Body of pancreas (tissue), 4 donors: ENCODE measurements around the gene ARL6IP1. TPM values are rescaled to one million over a fixed set of nuclear protein-coding genes. Genes with fewer than 3 reads are reported as not detected.

ENCODE experiments used
- ATAC-seq: fragments of 150-250 bp; one replicate; pipeline ENCODE4 v1.9.1; 2016
- DNase-seq, 4 donors: peaks; one replicate each; pipeline ENCODE4 v3.0.0-alpha.2; 2019
- H3K27ac ChIP-seq, 4 donors: fragments of 200-600 bp; sonication (generic); 1 replicate in 3 of 4; 2 replicates in 1 of 4; pipeline versions ENCODE4 v1.5.1 to v1.6.1; 2016 to 2019; ENCODE audit warnings: mild to moderate bottlenecking in 1 of 4, mixed read lengths in 1 of 4, moderate library complexity in 1 of 4
- H3K27me3 ChIP-seq, 2 donors: fragments of 200-600 bp; sonication (generic); one replicate each; pipeline ENCODE4 v1.6.0; 2016; ENCODE audit warnings: mild to moderate bottlenecking in 1 of 2
- H3K36me3 ChIP-seq, 2 donors: fragments of 200-600 bp; sonication (generic); replicated peaks in 1 of 2; 2 replicates each; pipeline ENCODE4 v1.5.1; 2016; ENCODE audit warnings: low read depth in 2 of 2; ENCODE audit not compliant: insufficient read depth in 1 of 2
- H3K4me1 ChIP-seq: fragments of 200-600 bp; sonication (generic); one replicate; pipeline ENCODE4 v1.6.0; 2016
- H3K4me3 ChIP-seq, 2 donors: fragments of 200-600 bp; sonication (generic); 1 replicate in 1 of 2; 2 replicates in 1 of 2; pipeline ENCODE4 v1.5.1; 2016 to 2019
- H3K9me3 ChIP-seq, 3 donors: fragments of 200-600 bp; sonication (generic); 1 replicate in 2 of 3; 2 replicates in 1 of 3; pipeline ENCODE4 v1.5.1; 2016
- POLR2A ChIP-seq, 3 donors: fragments of 450-650 bp; IDR thresholded peaks; one replicate each; pipeline ENCODE4 v1.6.1; 2016; ENCODE audit warnings: antibody characterized with exemption in 3 of 3, mild to moderate bottlenecking in 2 of 3
- WGBS, 2 donors: methylation state at CpG; one replicate each; pipeline ENCODE4 v1.1.5; 2017; 5-methylcytosine and 5-hydroxymethylcytosine counted together
- intact Hi-C: fragments of 100-400 bp; cut with DNase I; formaldehyde crosslinking; loops from one replicate; pipeline ENCODE4 v1.15.1; 2023
- total RNA-seq, 2 donors: library from RNA; depleted of rRNA; stranded (reverse); fragments of >200 nt; gene quantifications; one replicate each; pipeline ENCODE4 v1.1.0, GENCODE V29; 2016
- TF ChIP-seq, protein P1 (sequence below), 7 experiments: fragments of 450-650 bp in 4 of 7; fragments of 200-600 bp in 3 of 7; sonication (generic) in 3 of 7; IDR thresholded peaks; one replicate each; pipeline ENCODE4 v1.5.1; 2016 to 2019; ENCODE audit warnings: antibody characterized with exemption in 7 of 7

Gene ARL6IP1
- total RNA-seq, 2 donors from 2014 or later, result 111 to 153 TPM

- no peak overlapping the region for H3K4me3 ChIP-seq
- no peak for ATAC-seq
- H3K9me3 ChIP-seq, result no peaks in the 10 kb centered on the region
- no peak overlapping the region for H3K27ac ChIP-seq
- 82 to 84% methylated on average over 2 of the region's 2 CpGs for WGBS, 2 donors
- no peak for DNase-seq
- H3K36me3 ChIP-seq, result peaks cover 33 to 62% of the 10 kb centered on the region in 2 donors
- no peaks in the 10 kb centered on the region for H3K4me1 ChIP-seq
- TF ChIP-seq, protein P1, sequence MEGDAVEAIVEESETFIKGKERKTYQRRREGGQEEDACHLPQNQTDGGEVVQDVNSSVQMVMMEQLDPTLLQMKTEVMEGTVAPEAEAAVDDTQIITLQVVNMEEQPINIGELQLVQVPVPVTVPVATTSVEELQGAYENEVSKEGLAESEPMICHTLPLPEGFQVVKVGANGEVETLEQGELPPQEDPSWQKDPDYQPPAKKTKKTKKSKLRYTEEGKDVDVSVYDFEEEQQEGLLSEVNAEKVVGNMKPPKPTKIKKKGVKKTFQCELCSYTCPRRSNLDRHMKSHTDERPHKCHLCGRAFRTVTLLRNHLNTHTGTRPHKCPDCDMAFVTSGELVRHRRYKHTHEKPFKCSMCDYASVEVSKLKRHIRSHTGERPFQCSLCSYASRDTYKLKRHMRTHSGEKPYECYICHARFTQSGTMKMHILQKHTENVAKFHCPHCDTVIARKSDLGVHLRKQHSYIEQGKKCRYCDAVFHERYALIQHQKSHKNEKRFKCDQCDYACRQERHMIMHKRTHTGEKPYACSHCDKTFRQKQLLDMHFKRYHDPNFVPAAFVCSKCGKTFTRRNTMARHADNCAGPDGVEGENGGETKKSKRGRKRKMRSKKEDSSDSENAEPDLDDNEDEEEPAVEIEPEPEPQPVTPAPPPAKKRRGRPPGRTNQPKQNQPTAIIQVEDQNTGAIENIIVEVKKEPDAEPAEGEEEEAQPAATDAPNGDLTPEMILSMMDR (IDR thresholded peaks at IDR 0.05), result no peak
- TF ChIP-seq POLR2A (IDR thresholded peaks at IDR 0.05), result no peak
- intact Hi-C loops, result no loop called here
- no peaks in the 10 kb centered on the region for H3K27me3 ChIP-seq
Observed at GRCh38 chr16:18832006-18832405, 30.7 kb upstream of the ARL6IP1 start.

DNA sequence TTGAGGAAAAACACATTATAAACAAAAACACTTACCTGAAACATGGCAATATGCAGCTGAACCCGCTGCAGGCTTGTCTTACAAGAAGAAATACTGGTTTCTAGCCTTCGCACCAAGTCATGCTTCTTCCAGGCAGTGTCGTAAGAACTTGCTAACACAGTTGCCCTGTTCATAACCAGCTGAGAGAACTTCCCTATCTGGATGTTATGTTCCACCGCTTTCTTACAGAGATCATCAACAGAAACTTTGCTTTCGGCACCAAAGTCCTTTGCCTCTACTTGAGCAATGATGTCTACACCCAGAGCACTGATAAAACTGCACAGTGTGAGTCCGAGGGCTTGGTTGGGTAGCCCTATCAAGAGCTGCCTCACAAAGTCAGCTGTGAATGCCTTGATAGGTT, 27.9 kb upstream of the ARL6IP1 start:
- TF ChIP-seq, protein P1 (IDR thresholded peaks at IDR 0.05), result no peak
- TF ChIP-seq POLR2A (IDR thresholded peaks at IDR 0.05), result no peak
- Histone ChIP-seq H3K36me3 (peaks cover 9 to 41% of the 10 kb centered on the region in 2 donors), H3K9me3 (no peaks in the 10 kb centered on the region), H3K4me1 (no peaks in the 10 kb centered on the region), H3K27me3 (no peaks in the 10 kb centered on the region), H3K27ac (no peak overlapping the region), H3K4me3 (no peak overlapping the region)
- intact Hi-C loops, result no loop called here
- ATAC-seq (no peak), DNase-seq (no peak)
- WGBS, 2 donors, result 92 to 97% methylated on average over 6 of the region's 6 CpGs

- no peaks in the 10 kb centered on the region for H3K9me3 ChIP-seq
- no peak for ATAC-seq
- peaks cover 0 to 34% of the 10 kb centered on the region in 2 donors for H3K36me3 ChIP-seq
- intact Hi-C loops, result no loop called here
- no peak for DNase-seq
- H3K4me3 ChIP-seq, result no peak overlapping the region
- WGBS, 2 donors, result 94 to 95% methylated on average over 4 of the region's 4 CpGs
- H3K4me1 ChIP-seq, result no peaks in the 10 kb centered on the region
- H3K27me3 ChIP-seq, result no peaks in the 10 kb centered on the region
- no peak for TF ChIP-seq POLR2A (IDR thresholded peaks at IDR 0.05)
- TF ChIP-seq, protein P1 (IDR thresholded peaks at IDR 0.05), result no peak
- H3K27ac ChIP-seq, result no peak overlapping the region
Observed at GRCh38 chr16:18827890-18828289, 26.5 kb upstream of the ARL6IP1 start.

GRCh38 chr16:18816286-18816685, 14.9 kb upstream of the ARL6IP1 start:
- ATAC-seq (no peak), DNase-seq (no peak)
- intact Hi-C loops, result no loop called here
- Histone ChIP-seq H3K4me3 (no peak overlapping the region), H3K27ac (no peak overlapping the region), H3K4me1 (no peaks in the 10 kb centered on the region), H3K9me3 (no peaks in the 10 kb centered on the region), H3K27me3 (no peaks in the 10 kb centered on the region), H3K36me3 (peaks cover 12 to 29% of the 10 kb centered on the region in 2 donors)
- TF ChIP-seq, protein P1 (IDR thresholded peaks at IDR 0.05), result no peak
- no peak for TF ChIP-seq POLR2A (IDR thresholded peaks at IDR 0.05)
- WGBS, 2 donors, result 69 to 71% methylated on average over 3 of the region's 3 CpGs

DNA sequence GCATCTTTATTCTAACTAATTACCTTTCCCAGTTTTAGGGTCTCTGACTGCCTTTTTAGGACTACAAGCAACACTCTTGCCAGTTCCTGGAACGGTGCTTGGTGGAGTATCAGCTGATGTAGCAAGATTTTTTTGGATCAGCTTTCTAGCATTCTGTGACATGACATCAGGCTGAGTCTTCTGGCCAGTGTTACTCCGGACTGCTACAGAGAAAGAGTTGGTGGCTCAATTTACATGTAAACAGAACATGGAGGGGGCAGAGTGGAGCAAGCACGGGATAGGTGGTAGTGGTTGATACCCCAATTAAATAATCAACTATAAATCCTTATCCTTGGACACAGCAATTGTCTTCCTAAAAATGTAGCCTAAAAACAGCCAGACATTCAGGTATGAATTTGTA, 10.6 kb upstream of the ARL6IP1 start:
- peaks cover 15 to 46% of the 10 kb centered on the region in 2 donors for H3K36me3 ChIP-seq

More for the DNA sequence above, 10.6 kb upstream of the ARL6IP1 start:
- ATAC-seq (no peak), DNase-seq (no peak)
- Histone ChIP-seq H3K27me3 (no peaks in the 10 kb centered on the region), H3K9me3 (no peaks in the 10 kb centered on the region), H3K4me1 (no peaks in the 10 kb centered on the region), H3K27ac (no peak overlapping the region), H3K4me3 (no peak overlapping the region)
- WGBS, 2 donors, result 92 to 98% methylated on average over 3 of the region's 3 CpGs
- intact Hi-C loops, result no loop called here
- TF ChIP-seq, protein P1 (IDR thresholded peaks at IDR 0.05), result no peak
- no peak for TF ChIP-seq POLR2A (IDR thresholded peaks at IDR 0.05)
